ENCODE measurements around the gene HK2.

The HK2 gene

GRCh38 chr2:74937221-74937880, 103.4 kb downstream of the HK2 start:
- no peak for DNase-seq (ENCODE audit: low read depth)

- DNase-seq (ENCODE audit: low read depth) = no peak
These were observed 104.3 kb downstream of the HK2 start for GRCh38 chr2:74938264-74938663.

- DNase-seq (ENCODE audit: low read depth) = no peak
These were observed 106.2 kb downstream of the HK2 start for GRCh38 chr2:74939919-74940812.

GRCh38 chr2:74941284-74941683, 107.4 kb downstream of the HK2 start:
- no peak for DNase-seq (ENCODE audit: low read depth)

GRCh38 chr2:74942263-74942662, 108.3 kb downstream of the HK2 start:
- DNase-seq (ENCODE audit: low read depth) = no peak

Data from non-pigmented ciliary epithelial cell (primary cell).